Hematopoietic multipotent progenitor cell (in vitro differentiated cells): ENCODE measurements around the gene DZIP1L. TPM values are rescaled to one million over a fixed set of nuclear protein-coding genes. Genes with fewer than 3 reads are reported as not detected.
"Not testable (repeated sequence)": the region's sequence is repeated elsewhere in the genome, so short reads cannot be mapped to it uniquely, and the experiment has no call there.

Source experiments
- DNase-seq, 3 donors: peaks; one replicate each; pipeline ENCODE4 v3.0.0-alpha.2; 2011 to 2015; ENCODE audit warnings: low read depth in 2 of 3, low spot score in 2 of 3
- total RNA-seq: library from RNA; depleted of rRNA; stranded (reverse); fragments of >200 nt; gene quantifications from one replicate; pipeline ENCODE4 v1.2.3, GENCODE V29; 2012

The DZIP1L gene
- total RNA-seq, 1 donor = 7.3 TPM

DNA sequence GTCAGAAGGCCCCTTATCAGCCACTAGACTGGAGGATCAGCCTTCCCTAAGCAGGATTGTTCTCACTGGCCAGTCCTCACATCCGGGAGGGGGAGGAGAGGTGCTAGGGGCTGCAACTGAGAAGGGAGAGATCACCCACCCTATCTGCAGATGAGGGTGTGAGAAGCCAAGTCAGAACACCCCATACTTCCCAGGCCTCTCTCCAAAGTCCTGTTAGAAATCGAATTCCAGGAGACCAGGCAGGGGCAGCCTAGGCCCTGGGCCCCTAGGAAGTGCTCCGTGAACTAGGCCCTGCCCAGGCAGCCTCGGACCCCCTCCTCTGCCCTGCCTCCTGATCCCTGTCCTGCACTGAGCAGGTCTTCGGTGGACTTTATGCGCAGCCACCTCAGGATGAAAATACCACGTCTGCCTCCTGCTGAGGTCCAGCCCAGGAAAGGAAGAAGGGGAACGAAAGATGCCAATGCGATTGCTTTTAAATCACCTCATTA is 933 bp downstream of the DZIP1L start:
- DNase-seq = no peak

DNA sequence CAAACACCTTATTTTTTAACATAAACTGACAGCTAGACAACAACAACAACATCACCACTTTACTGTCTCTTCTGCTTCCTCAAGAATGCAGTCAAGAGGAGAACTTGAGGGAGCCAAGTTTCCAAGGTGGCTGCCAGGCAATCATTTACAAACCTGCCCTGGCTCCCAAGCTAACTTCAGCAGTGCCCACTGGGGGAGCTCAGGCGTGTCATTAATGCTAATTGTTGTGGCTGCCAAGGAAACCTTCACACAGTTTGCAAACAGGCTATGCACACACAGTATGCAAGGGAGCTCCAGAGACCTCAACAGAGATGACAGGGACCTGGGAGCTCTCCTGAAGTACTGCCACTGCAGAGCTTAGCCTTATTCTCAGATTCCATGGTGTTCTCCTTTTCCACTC is 2.1 kb downstream of the DZIP1L start:
- DNase-seq = no peak

DNA sequence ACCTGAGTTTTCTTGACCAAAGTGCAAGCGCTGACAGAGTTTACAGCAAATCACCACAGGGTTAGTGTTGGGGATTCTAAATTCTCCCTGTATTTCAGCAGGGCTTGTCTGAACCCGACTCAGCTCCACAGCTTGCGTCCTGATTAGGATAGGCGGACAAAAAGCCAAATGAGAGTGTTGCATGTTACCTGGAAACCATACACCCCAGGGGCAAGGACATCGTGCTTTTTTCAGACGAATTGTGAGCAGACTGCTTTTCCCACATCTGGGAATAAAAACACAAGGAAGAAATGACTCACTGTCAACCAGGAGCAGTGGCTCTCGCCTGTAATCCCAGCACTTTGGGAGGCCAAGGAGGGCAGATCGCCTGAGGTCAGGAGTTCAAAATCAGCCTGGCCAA is 3.0 kb downstream of the DZIP1L start:
- DNase-seq = no peak

DNA sequence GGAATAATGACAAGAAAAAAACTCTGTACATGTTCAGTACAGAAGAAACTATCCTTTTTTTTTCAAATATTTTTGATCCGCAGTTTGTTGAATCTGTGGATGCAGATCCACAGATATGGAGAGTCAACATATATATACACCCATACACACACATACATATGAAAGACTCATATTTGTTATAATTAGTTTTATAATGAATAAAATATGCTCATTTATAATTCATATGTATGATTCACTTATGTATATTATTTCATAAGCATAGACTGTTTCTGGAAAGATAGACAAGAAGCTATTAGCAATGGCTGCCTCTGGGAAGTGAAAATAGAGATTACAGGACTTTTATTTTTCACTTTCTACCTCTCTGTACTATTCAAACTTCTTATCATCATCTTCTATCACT is 9.8 kb downstream of the DZIP1L start:
- DNase-seq = no peak

DNA sequence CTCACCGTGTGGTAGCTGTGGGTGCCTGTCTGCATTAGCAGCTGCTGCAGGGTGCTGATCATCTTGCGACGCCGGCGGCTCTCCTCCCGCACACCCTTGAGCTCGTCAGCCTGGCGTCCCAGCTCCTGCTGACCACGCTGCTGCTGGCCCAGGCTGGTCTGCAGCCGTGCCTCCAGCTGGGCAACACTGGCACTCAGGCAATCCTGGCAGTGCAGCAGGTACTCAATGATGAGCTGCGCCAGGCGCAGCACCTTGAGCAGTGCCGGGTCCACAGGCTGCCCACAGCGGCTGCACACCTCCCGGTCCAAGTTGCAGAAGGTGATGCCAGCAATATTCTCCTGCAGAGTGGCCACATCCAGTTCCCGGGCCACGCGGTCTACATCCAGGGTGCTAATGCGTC is 11.9 kb downstream of the DZIP1L start:
- no peak for DNase-seq

DNA sequence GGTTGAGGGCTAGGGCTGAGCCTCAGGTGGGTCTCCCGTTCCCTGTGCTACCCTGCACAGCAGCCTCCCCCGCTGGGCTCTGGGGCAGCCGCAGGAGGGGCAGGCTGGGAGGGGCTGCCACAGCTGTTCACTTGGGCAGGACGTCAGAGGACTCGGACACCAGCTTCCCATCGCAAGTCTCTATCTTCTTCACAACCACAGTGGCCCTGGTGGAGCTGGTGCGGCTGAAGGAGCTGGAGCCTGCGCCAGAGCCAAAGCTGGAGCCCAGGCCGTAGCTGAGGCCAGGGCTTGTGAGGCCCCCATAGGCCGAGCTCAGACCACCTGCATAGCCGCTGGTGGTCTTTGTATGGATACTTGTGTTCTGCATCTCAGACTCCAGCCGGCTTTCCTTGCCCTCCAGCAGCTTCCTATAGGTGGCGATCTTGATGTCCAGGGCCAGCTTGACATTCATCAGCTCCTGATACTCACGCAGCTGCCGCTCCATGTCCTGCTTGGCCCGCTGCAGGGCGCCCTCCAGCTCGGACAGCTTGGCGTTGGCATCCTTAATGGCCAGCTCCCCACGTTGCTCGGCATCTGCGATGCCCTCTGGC is 14.0 kb downstream of the DZIP1L start:
- not testable (repeated sequence) for DNase-seq

DNA sequence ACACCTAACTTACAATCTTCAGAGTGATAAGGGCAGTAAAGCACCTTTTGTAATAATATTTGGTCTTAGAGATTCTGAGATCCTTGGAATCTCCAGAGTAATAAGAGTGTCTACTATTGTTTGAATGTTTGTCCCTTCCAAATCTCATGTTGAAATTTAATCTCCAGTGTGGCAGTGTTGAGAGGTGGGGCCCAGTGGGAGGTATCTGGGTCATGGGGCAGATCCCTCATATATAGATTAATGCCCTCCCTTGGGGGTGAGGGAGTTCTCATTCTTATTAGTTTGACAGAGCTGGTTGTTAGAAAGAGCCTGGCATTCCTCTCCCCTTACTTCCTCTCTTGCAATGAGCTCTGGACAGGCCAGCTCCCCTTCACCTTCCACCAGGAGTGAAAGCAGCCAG is 16.0 kb downstream of the DZIP1L start:
- no peak for DNase-seq

DNA sequence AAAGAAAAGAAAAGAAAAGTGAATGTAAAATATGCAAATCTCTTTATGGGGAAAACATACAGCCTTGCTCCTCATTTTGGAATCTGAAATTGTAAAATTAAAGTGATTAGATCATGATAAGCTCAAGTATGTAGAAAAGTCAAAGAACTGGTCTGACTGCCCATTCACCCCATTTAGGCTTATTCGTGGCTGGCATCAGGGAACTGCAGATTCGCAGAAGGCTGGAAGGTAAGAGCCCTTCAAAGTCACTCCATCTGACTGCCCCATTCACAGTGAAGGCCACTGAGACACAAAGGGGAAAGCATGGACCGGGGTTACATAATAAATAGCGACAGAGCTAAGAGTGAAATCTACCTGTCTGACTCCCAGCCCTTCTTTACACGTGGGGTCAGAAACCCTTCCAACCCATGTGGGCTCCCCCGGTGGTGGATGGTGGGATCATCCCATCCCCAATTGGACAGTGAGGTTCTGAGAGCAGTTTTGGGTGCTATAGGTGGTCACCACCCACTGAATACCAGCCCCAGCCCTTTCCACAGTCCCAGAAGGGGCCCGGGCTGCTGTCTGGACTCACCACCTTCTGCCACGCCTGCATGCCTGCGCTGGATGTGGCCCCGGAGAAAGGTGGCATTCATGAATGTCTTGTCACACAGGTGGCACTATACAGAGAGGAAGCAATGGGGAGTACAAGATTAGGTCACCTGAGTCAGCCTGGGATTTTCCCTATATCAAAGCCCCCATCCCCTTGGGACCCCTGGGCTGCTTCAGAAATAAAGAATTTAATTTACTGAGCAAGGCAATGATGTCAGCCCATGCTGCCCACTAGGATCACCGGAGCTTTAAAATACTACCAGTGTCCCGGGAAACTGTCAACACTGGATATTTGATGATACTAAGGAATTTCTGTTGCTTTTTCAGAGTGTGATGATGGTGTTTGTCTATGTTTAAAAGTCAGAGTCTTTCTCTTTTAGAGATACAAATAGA is 17.9 kb downstream of the DZIP1L start:
- DNase-seq = no peak

DNA sequence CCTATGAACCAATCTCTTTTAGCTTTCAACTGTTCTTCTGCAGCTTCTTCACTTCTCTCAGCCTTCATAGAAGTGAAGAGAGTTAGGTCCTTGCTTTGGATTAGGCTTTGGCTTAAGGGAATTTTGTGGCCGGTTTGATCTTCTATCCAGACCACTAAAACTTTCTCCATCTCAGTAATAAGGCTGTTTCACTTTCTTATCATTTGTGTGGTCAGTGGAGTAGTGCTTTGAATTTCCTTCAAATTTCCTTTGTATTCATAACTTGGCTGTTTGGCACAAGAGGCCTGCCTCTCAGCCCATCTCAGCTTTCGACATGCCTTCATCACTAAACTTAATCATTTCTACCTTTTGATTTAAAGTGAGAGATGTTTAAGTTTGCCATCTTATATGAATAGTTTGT is 21.7 kb downstream of the DZIP1L start:
- DNase-seq = no peak

DNA sequence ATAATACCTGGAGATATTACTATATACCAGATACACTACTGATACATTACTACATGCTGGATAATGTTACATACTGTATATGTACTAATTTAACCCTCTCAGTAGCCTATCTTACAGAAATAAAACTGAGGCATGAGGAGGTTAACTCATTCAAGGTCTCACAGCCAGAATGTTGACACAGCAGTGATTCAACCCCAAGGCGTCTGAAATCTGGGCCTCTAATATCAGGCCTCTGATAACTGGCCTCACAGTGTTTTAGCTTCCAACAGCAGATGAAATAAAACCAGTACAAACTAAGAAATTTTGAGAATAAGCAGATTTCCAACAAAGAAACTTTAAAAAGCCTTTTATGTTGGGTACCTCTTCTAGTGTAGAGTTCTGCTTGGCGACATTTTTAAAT is 23.4 kb downstream of the DZIP1L start:
- no peak for DNase-seq

DNA sequence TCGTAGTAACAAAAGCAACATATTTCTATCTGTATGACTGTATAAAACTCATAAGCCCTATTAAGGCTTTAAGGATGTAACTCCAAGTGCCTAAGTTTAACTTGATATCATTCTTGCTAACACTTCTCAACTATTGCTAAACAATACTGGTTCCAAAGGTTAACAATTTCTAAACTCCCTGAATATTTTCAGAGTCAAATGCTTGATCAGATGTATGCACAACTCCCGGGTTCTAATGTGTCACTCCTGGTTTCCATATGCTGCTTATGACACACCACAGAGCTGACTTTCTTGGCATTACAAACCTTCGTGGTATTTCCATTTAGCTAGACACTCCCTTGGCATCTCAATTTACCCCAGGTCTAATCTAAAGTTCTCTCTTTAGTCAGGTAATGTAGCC is 26.3 kb downstream of the DZIP1L start:
- no peak for DNase-seq

DNA sequence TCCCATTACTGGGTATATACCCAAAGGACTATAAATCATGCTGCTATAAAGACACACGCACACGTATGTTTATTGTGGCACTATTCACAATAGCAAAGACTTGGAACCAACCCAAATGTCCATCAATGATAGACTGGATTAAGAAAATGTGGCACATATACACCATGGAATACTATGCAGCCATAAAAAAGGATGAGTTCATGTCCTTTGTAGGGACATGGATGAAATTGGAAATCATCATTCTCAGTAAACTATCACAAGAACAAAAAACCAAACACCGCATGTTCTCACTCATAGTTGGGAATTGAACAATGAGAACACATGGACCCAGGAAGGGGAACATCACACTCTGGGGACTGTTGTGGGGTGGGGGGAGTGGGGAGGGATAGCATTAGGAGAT is 29.7 kb downstream of the DZIP1L start:
- DNase-seq = not testable (repeated sequence)

DNA sequence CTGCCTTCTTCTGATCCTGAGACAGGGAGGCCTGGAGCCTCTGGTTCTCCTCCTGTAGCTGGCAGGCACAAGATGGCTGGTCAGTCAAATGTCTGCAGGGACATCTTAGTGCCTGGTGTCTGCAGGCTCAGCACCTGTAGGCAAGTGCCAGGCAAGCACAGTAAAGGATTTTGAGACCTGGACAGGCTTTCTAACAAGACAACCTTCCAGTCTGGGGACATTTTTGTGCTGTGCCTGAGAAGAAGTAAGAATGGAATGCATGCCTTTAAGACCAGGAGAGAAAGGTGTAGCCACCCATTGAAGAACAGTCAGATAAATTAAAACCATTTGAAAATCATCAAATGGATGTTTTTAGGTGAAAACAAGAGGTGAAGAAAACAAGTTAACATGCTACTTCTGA is 31.2 kb downstream of the DZIP1L start:
- DNase-seq = no peak

DNA sequence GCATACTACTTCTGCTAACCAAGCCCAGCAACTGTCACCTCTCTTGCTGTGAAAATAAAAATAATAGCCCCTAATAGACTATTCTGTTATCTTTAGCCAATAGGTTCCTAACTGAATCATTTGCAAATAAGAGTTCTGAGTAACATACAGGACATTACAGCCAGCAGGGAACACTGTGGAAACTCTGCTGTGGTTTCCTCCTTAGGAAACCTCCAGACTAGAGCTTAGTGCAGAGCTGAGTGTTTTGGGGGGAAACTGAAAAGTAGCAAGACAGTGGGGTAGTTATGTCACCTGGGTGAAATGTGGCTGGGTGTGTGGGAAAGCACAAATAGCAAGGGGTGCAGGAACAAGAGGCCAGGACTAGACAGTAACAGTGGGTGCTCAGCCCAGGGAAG is 32.4 kb downstream of the DZIP1L start:
- no peak for DNase-seq

DNA sequence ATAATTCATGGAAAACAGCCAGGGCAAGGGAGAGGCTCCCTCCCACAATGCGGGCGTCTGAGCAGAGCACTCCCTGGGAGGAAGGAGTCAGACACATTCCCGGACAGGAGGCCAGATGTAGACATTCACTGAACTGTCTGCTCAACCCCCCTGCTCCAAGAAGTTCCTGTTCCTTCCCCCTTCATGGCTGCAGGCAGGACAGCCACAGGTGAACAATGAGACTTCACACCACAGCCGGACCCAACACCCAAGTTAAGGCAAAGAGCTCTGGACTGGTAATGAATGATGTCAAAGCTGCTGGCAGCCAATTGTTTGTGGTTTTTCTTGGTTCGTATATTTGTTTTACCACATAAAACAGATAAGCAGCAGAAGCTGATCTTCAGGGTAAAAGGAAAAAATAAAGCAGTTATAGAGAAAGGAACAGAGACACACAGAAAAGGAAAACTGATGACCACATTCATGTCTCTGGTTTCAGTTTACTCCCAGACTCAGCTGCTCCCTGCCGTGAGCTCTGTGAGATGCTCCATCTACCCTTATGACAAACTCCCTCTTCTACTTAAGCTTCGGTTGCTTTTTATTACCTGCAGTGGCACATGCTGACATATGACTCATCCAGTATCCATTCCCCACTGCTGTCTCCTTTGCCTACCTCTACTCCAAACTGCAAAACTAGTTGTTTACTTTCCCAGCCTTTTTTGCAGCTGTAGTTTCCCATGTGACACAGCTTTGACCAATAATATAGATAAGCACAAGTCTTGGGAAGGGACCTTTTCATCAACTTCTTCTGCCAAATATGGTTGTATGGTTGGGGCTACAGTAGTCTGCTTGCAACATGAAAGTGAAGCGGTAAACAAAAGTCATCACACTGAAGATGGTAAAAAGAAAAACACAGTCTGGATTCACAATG is 33.1 kb downstream of the DZIP1L start:
- no peak for DNase-seq

DNA sequence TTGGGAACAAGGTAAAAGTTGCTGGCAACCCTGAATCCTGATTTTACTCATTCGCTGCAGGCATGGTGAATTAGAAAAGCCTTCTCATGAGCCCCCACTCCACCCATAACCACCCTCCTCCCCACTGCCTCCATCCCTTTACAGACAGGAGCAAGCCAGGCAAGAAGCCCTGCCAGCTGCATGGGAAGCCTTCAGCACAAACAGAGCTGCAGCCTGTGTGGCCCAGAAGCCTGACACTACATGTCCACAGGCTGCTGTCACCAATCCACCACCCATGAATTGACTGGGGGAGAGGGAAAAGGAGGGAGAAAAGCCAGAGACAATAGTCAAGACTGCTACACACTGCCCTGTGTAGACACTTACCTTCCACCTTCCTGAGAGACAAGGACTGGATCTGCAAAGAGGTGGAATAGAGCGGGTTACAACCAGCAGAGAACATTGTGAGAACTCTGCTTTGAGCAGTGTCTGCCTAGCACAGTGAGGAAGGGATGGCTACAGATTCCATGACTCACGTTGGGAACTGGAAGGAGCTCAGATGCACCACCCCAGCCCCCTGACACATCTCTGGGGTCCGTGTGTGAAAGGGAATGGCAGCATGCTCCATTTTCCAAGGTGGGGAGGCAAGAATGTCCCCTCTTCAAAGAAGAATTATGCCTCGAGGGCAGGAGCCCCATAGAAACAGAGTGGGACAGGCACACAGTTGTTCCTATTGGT is 33.9 kb downstream of the DZIP1L start:
- DNase-seq = no peak

DNA sequence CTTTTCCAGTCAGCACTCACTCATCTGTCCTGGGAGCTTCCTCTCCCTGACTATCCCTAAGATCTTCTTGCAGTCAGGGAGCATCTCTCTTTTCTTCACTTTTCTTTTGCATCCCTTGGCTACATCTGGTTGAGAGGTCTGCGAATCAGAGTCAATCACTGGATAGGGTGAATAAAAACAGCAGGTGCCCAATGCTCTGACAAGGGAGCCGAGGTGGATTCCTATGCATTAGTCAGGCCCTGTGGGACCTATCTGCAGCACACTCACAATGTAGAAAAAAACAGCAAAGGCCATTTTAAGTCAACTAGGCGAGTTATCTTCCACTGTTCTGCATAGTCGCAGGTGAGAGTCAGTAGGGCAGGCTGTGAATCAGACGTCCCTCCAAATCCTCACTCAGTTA is 35.5 kb downstream of the DZIP1L start:
- no peak for DNase-seq

DNA sequence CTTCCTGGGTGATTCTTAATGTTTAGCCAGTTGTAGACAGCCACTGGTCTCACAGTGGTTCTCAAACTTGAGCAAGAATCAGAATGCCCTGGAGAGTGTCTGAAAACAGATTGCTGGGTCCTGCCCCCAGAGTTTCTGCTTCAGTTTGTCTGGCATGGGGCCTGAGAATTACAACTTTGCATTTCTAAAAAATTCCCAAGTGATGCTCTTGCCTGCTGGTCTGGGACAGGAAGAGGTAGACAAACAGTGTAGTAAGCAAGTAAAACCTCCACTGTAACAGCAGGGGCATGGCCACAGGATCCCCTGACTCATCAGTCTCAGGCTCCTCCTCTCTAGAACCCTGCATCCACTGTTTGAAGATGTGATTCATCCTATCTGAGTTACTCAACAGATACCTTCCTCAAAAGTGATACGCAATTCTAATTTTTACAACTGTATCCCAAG is 36.5 kb downstream of the DZIP1L start:
- no peak for DNase-seq

DNA sequence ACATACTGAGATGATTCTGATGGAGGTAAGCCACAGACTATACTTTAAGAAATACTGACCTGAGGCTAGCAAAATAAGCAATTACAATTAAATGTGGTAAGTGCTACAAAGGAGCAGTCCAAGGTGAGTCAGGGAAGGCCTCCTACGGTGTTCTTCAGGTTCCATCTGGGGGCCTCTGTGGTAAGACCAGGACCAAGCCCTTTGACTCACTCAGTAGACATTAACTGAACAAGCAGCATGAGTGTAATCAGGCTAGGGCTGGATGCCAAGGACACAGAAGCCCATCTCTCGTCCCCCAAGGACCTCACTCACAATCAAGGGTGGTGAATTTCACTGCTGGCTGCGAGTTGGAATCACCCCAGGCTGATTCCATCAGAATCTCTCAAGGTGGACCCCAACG is 37.3 kb downstream of the DZIP1L start:
- DNase-seq = no peak

DNA sequence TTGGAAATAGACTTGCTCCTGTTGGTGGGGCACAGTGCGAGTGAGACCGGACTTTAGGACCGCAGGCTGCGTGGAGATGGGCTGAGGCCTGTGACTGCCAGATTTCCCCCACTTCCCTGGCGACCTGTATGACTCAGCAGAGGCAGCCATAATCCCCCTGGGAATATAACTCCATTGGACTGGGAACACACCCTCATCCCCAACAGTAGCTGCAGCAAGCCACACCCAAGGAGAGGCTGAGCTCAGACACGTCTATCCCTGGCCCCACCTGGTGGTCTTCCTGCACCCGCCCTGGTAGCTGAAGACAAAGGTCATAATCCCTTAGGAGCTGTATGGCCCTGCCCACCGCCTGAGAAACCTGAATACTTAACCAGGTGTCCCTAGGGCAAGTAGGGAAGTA is 42.6 kb downstream of the DZIP1L start:
- DNase-seq = no peak
